SK-N-MC (cell line): Measurements from ENCODE around the gene PDXK.

Experiments
- DNase-seq: peaks from one replicate; pipeline ENCODE4 v3.0.0-alpha.2; 2011; ENCODE audit warnings: low read depth, low spot score
- H3K27ac ChIP-seq: fragments of 200-600 bp; sonication (generic); 2 replicates; pipeline ENCODE4 v1.5.1; 2016; ENCODE audit warnings: mixed run types
- H3K36me3 ChIP-seq: fragments of 200-600 bp; sonication (generic); 2 replicates; pipeline ENCODE4 v1.6.1; 2017; ENCODE audit warnings: antibody characterized with exemption, low read length, mixed read lengths; ENCODE audit not compliant: insufficient read depth
- H3K4me3 ChIP-seq: fragments of 200-600 bp; sonication (generic); 2 replicates; pipeline ENCODE4 v1.5.1; 2016
- H3K9ac ChIP-seq: fragments of 200-600 bp; sonication (generic); 2 replicates; pipeline ENCODE4 v1.8.0; 2017; ENCODE audit warnings: mixed run types, mixed read lengths; ENCODE audit not compliant: insufficient read length
- H3K9me3 ChIP-seq: fragments of 200-600 bp; sonication (generic); 2 replicates; pipeline ENCODE4 v1.6.1; 2017; ENCODE audit warnings: low read depth, mild to moderate bottlenecking, antibody characterized with exemption, low read length, moderate library complexity, mixed read lengths
- EZH2 ChIP-seq: fragments of 200-600 bp; sonication (generic); IDR thresholded peaks from one replicate; pipeline ENCODE4 v1.6.1; 2017; ENCODE audit warnings: antibody characterized with exemption
- FOXP2 ChIP-seq: optimal IDR thresholded peaks from 2 replicates; pipeline ENCODE3; 2011; ENCODE audit warnings: mild to moderate bottlenecking, moderate library complexity; ENCODE audit not compliant: insufficient read depth; ENCODE audit errors: extremely low read length, control extremely low read depth
- POLR2AphosphoS5 ChIP-seq: IDR thresholded peaks from 2 replicates; pipeline ENCODE4 v1.6.1; 2012; ENCODE audit warnings: mild to moderate bottlenecking, low read depth, low read length, borderline replicate concordance

Gene PDXK

DNA sequence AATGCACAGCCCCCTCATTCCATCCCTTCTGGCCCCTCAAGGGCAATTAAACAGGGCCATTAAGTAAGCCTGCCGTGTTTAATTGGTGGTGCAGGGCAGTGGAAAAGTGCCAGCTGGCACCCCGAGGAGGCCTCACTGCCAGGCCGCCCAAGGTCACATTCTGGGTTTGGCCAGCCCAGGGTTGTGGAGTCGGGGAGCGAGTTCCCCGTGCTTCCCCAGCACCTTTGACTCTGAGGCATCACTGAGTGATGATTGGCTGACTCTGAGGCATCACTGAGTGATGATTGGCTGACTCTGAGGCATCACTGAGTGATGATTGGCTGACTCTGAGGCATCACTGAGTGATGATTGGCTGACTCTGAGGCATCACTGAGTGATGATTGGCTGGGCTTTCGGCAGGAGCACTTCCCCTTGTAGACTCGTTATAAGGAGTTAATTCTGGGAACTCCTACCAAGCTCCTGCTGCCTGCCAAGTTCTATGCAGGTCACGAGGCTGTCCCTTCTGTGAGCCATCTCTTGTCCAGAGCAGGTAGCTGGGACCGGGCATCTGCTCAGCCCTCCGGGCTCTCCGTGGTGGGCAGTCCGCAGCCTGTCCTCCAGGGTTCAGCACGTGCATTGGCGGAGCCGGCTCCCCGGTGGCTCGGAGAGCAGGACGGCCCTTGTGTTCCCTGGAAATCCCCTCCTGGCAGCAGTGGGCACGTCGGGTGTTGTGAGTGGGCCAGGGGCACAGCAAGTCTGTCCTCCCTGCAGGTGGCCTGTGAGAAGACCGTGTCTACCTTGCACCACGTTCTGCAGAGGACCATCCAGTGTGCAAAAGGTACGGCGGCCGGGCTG, 36.2 kb downstream of the PDXK start:
- H3K27ac ChIP-seq: no peak overlapping the region
- H3K36me3 ChIP-seq: no peaks in the 10 kb centered on the region; the same call in 1 of the 2 replicates
- DNase-seq: no peak
- TF ChIP-seq EZH2: no peak
- TF ChIP-seq FOXP2: no peak
- TF ChIP-seq POLR2AphosphoS5: no peak
- H3K9me3 ChIP-seq: no peaks in the 10 kb centered on the region
- no peak overlapping the region for H3K4me3 ChIP-seq
- H3K9ac ChIP-seq: no peak overlapping the region

DNA sequence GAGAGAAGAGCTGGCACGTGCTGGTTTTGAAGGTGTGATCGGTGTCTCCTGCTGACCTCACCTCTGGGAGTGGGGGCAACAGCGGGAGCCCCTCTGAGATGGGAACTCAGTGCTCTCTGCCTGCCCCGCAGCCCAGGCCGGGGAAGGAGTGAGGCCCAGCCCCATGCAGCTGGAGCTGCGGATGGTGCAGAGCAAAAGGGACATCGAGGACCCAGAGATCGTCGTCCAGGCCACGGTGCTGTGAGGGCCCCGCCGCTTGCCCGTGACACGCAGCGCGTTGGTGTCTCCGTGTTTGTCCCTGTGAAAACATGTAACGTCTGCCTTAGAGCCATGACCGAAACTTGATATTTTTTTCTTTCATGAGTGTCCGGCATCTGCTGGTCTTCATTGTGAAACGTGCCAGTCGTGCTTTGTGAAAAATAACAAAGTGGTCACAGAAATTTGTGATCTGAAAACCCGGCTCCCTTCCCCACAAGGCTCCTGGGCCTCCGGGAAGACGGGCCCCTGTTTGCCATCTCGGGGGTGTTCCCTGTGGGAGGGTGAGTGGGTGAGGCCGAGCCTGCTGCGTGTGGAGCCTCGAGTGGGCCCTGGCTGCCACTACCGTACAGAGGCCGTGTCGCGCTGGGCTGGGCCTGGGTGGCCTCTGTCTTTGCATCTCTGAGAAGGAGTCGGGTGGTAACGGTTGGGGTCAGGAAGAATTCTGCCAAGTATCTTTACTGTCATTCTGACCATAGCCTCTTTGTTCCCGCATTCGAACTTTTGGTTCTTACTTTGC, 37.1 kb downstream of the PDXK start:
- TF ChIP-seq POLR2AphosphoS5: no peak
- TF ChIP-seq EZH2: no peak
- no peak for TF ChIP-seq FOXP2

DNA sequence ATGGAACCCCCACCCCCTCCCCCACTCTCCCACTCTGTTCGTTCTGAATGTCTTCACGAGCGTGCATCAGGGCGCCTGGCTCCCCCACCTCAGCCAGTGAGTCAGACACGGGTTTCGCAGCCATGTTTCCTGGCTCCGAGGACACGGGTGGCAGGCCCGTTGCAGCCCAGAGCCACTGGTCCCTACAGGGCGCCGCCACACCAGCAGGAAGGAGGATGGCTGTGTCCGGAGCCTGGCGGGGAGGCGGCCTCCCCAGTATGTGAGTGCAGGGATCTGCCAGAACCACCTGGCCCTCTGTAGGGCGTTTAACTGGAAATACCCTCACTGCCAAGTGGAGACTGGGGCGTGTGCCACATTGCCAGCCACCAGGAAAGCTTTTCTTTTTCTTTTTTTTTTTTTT, 38.7 kb downstream of the PDXK start:
- Histone ChIP-seq H3K27ac (peak overlapping the region; percentile 77; the same call in 1 of the 2 replicates), H3K9ac (peak overlapping the region; percentile 41), H3K36me3 (no peaks in the 10 kb centered on the region; the same call in 1 of the 2 replicates), H3K9me3 (no peaks in the 10 kb centered on the region), H3K4me3 (no peak overlapping the region)
- TF ChIP-seq EZH2: no peak
- TF ChIP-seq POLR2AphosphoS5: no peak
- TF ChIP-seq FOXP2: no peak
- no peak for DNase-seq

More for the DNA sequence above, 37.1 kb downstream of the PDXK start:
- H3K36me3 ChIP-seq: no peaks in the 10 kb centered on the region; the same call in 1 of the 2 replicates
- no peak overlapping the region for H3K9ac ChIP-seq
- no peak overlapping the region for H3K4me3 ChIP-seq
- H3K9me3 ChIP-seq: no peaks in the 10 kb centered on the region
- no peak overlapping the region for H3K27ac ChIP-seq
- no peak for DNase-seq

DNA sequence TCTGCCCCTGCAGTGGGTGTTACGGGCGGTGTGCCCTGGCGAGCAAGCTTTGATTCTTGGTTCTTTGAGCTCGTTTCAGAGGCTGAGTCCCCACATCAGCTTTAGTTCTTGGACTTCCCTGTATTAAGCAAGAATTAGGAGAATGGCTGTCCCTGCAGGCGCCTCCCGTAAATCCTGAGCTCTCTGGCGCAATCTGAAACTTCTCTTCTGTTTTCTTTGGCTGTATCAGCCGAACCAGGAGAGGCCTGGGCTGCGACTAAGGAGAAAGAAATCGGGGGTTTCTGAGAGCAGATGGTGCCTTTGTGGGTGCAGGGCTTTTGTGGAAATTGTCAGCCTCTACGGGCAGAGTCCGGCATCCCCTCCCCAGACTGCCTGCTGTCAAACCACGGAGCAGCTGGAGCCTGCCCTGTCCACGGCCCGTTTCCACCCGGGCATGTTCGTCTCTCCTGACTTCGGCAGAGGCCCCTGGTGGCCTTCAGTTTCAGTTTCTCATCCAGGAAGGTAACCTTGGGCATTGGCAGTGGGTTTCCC, 39.2 kb downstream of the PDXK start:
- Histone ChIP-seq H3K9me3 (no peaks in the 10 kb centered on the region), H3K9ac (peak overlapping the region; percentile 41), H3K4me3 (peak overlapping the region; percentile 38), H3K27ac (peak overlapping the region; percentile 77), H3K36me3 (no peaks in the 10 kb centered on the region; the same call in 1 of the 2 replicates)
- DNase-seq: no peak
- TF ChIP-seq POLR2AphosphoS5 (no peak), EZH2 (no peak), FOXP2 (no peak)

DNA sequence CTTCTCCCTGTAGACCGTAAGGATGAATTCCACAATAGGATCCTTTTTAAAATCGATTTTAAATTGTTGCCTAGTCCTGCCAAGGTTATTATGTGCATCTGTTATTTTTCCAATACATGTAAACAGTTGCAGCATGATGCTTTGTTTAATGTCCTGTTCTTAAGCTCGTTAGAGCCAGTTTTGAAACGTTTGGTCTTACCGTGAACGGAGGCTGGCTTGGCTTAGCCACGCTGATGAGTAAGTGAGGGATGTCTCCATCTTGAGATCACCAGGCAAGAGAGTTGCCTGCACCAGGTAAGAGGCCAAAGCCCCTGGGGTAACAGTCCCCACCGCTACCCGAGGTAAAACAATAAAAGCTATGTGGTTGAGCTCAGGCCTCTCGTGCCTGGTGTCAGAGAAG, 39.9 kb downstream of the PDXK start:
- Histone ChIP-seq H3K36me3 (no peaks in the 10 kb centered on the region; the same call in 1 of the 2 replicates), H3K4me3 (no peak overlapping the region), H3K9ac (peak overlapping the region; percentile 41), H3K9me3 (no peaks in the 10 kb centered on the region), H3K27ac (peak overlapping the region; percentile 77; the same call in 1 of the 2 replicates)
- no peak for DNase-seq
- TF ChIP-seq POLR2AphosphoS5: no peak
- no peak for TF ChIP-seq FOXP2
- TF ChIP-seq EZH2: no peak

DNA sequence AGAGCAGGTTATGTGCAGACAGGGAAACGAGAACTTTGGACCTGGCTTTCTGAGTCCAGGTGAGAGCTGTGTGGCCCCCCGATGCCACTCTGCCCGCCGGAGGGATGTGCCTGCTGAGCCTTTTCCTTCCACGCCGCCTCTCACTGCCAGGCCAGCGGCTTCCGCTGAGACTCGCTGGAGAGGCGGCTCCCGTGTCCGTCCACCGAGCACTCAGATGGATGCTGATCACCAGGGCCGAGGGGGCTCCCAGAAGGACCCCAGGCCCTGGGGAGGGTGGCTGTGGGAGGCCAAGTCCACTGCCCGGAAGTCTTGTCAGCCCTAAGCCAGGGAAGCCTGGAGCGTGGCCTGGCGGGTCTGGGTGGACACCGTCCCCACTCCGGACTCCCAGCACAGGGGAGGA, 40.7 kb downstream of the PDXK start:
- DNase-seq: no peak
- TF ChIP-seq POLR2AphosphoS5 (no peak), FOXP2 (no peak), EZH2 (no peak)
- H3K27ac ChIP-seq: no peak overlapping the region
- no peaks in the 10 kb centered on the region; the same call in 1 of the 2 replicates for H3K36me3 ChIP-seq
- no peak overlapping the region for H3K9ac ChIP-seq
- H3K4me3 ChIP-seq: no peak overlapping the region
- no peaks in the 10 kb centered on the region for H3K9me3 ChIP-seq

DNA sequence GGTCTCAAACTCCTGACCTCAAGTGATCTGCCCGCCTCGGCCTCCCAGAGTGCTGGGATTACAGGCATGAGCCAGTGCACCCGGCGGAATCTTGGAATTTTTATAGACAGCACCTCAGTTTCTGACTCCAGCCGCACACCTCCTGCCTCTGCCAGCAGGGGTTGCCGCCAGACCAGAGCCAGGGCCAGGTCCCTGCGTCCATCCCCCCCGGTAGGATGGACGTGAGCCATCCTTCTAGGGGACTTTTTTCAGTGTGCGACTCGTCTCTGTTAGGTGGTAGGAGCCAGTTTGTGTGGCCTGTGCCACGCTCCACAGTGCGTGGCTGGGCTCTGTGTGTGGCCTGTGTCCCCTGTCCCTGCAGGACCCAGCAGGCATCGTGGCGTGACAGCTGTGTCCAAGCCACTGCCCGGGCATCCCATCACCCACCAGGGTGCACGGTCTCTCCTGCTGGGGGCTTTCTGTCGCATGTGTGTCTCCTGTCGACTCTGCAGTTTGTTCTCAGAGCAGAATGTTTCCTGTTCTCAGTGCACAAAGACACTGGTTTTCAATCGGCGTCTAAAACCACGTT, 41.5 kb downstream of the PDXK start:
- Histone ChIP-seq H3K9ac (no peak overlapping the region), H3K27ac (0 out of 2 replicates have a peak overlapping the region, but pooled peaks have one; percentile 13), H3K36me3 (no peaks in the 10 kb centered on the region; the same call in 1 of the 2 replicates), H3K9me3 (no peaks in the 10 kb centered on the region), H3K4me3 (no peak overlapping the region)
- TF ChIP-seq FOXP2: no peak
- TF ChIP-seq EZH2: no peak
- TF ChIP-seq POLR2AphosphoS5: no peak
- DNase-seq: no peak
